Peyer's patch (tissue), 4 donors: ENCODE measurements around the gene RFESD.
A peak's percentile ranks its signal among the peaks of the same experiment; 100 is the strongest.

Experiments used
- CTCF ChIP-seq, 6 experiments: fragments of 450-650 bp in 4 of 6; fragments of 200-600 bp in 2 of 6; sonication (generic) in 1 of 6; IDR thresholded peaks; one replicate each; pipeline ENCODE4 v1.5.1; 2017 to 2019; ENCODE audit warnings: antibody characterized with exemption in 6 of 6, mild to moderate bottlenecking in 3 of 6, moderate library complexity in 1 of 6
- POLR2A ChIP-seq, 2 donors: fragments of 450-650 bp; IDR thresholded peaks; one replicate each; pipeline ENCODE4 v1.5.1; 2017; ENCODE audit warnings: antibody characterized with exemption in 2 of 2, mild to moderate bottlenecking in 2 of 2, moderate library complexity in 2 of 2

- TF ChIP-seq CTCF (IDR thresholded peaks at IDR 0.05) (peak; percentile 40 to 90 (median 80)), POLR2A (IDR thresholded peaks at IDR 0.05) (no peak)
Measured at GRCh38 chr5:95664204-95664786, 17.7 kb downstream of the RFESD start.
